H4 (cell line): ENCODE measurements around the gene OR8H3. TPM values are rescaled to one million over a fixed set of nuclear protein-coding genes. Genes with fewer than 3 reads are reported as not detected.
"Not testable (repeated sequence)": the region's sequence is repeated elsewhere in the genome, so short reads cannot be mapped to it uniquely, and the experiment has no call there.

ENCODE experiments used
- DNase-seq: peaks from one replicate; pipeline ENCODE4 v3.0.0-alpha.2; 2015; ENCODE audit warnings: low spot score
- total RNA-seq: library from RNA; depleted of rRNA; stranded (reverse); fragments of >200 nt; shearing (Covaris generic); gene quantifications from 2 replicates; pipeline ENCODE4 v1.2.3, GENCODE V29; 2014; rRNA removed

The OR8H3 gene
- total RNA-seq: not detected in 2 replicates

- no peak for DNase-seq
Measured at GRCh38 chr11:56122073-56122472, at the start of gene OR8H3. Gene OR8H3, plus strand, starts transcription at chr11:56122373. Its CDS starts 0 bp downstream, at chr11:56122373.

GRCh38 chr11:56089697-56090096 lies 32.5 kb upstream of the OR8H3 start:
- DNase-seq: no peak

GRCh38 chr11:56093008-56093407 lies 29.2 kb upstream of the OR8H3 start, which contains the start of gene OR8I2:
Gene OR8I2, plus strand, starts transcription at chr11:56093308. Its CDS starts 0 bp downstream, at chr11:56093308.
- no peak for DNase-seq

- DNase-seq: peak; percentile 6
Measured at GRCh38 chr11:56103210-56103737, 18.9 kb upstream of the OR8H3 start, which contains the start of gene OR8H2. Gene OR8H2, plus strand, starts transcription at chr11:56103687. Its CDS starts 1,356 bp downstream, at chr11:56105043.

GRCh38 chr11:56140151-56140661 lies 18.0 kb downstream of the OR8H3 start, which contains the start of gene OR8J3:
Gene OR8J3, minus strand, starts transcription at chr11:56140201. Its CDS starts 2,483 bp downstream, at chr11:56137718.
- DNase-seq: no peak

- not testable (repeated sequence) for DNase-seq
Measured at GRCh38 chr11:56143681-56144080, 21.5 kb downstream of the OR8H3 start.

GRCh38 chr11:56151376-56151775 lies 29.2 kb downstream of the OR8H3 start:
- DNase-seq: no peak

- DNase-seq: no peak
Measured at GRCh38 chr11:56152333-56152732, 30.2 kb downstream of the OR8H3 start.

GRCh38 chr11:56160217-56160616 lies 38.0 kb downstream of the OR8H3 start, which contains the start of gene OR8K5:
Gene OR8K5, minus strand, starts transcription at chr11:56160317. Its CDS starts 0 bp downstream, at chr11:56160317.
- no peak for DNase-seq

- no peak for DNase-seq
Measured at GRCh38 chr11:56163804-56164203, 41.6 kb downstream of the OR8H3 start.

- DNase-seq: no peak
Measured at GRCh38 chr11:56172256-56172830, 50.2 kb downstream of the OR8H3 start.

Other genes with a start within 250 kb of the OR8H3 start
- not detected in 2 replicates for gene TRIM51, start 239.1 kb upstream of the OR8H3 start, total RNA-seq
- not detected in 2 replicates for gene OR5W2, start 207.8 kb upstream of the OR8H3 start, total RNA-seq
- not detected in 2 replicates for gene OR5I1, start 186.0 kb upstream of the OR8H3 start, total RNA-seq
- gene OR10AG1, start 152.4 kb upstream of the OR8H3 start, total RNA-seq: not detected in 2 replicates
- not detected in 2 replicates for gene OR5F1, start 127.7 kb upstream of the OR8H3 start, total RNA-seq
- not detected in 2 replicates for gene OR5AS1, start 94.7 kb upstream of the OR8H3 start, total RNA-seq
- gene OR8I2, start 29.1 kb upstream of the OR8H3 start, total RNA-seq: not detected in 2 replicates
- gene OR8H2, start 18.7 kb upstream of the OR8H3 start, total RNA-seq: not detected in 2 replicates
- not detected in 2 replicates for gene OR8J3, start 17.8 kb downstream of the OR8H3 start, total RNA-seq
- gene OR8K5, start 37.9 kb downstream of the OR8H3 start, total RNA-seq: not detected in 2 replicates
- not detected in 2 replicates for gene OR5J2, start 54.2 kb downstream of the OR8H3 start, total RNA-seq
- gene OR5T2, start 111.9 kb downstream of the OR8H3 start, total RNA-seq: not detected in 2 replicates
- not detected in 2 replicates for gene OR5T3, start 129.9 kb downstream of the OR8H3 start, total RNA-seq
- gene OR5T1, start 151.8 kb downstream of the OR8H3 start, total RNA-seq: not detected in 2 replicates
- gene OR8H1, start 169.9 kb downstream of the OR8H3 start, total RNA-seq: not detected in 2 replicates
- not detected in 2 replicates for gene OR8K3, start 192.8 kb downstream of the OR8H3 start, total RNA-seq
- gene OR8K1, start 223.7 kb downstream of the OR8H3 start, total RNA-seq: not detected in 2 replicates
- not detected in 2 replicates for gene OR8J1, start 231.9 kb downstream of the OR8H3 start, total RNA-seq